ENCODE measurements around the gene SAMD10.
"Not testable (repeated sequence)": the region's sequence is repeated elsewhere in the genome, so short reads cannot be mapped to it uniquely, and the experiment has no call there.

SAMD10 gene

DNA sequence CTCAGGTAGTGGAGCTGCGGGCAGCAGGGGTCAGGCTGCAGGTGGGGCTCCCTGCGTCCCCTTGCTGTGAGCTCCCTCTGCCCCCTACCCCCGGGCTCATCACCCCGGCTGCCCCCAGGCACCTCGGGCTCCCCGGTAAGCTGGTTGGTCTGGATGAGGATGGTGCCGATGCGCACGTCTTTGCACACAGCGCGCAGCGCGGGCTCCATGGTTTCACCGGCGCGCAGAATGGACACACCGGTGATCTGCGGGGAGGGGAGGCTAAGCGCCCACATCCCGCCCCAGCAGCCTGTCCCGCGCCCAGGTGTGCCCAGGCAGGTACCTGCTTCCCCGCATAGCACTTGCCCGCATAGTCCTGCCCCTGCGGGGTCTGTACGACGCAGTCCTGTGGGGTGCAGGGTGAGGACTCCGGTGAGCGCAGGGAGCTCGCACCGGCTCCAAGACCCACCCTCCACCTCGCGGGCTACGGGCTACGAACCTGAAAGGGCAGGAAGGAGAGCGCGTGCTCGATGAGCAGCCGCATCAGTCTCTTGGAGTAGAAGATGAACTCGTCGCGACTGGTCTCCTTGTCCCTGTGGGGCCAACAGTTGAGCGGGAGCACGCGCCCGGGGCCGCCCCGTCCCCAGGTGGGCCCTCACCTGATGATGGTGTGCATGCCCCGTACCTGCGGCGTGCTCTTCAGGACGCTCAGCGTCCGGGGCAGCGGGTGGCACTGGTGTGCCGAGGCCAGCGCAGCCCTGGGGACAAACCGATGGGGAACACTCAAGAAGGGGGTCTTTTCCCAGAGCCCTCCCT, 38.8 kb downstream of the SAMD10 start:
- DNase-seq (ENCODE audit: low spot score) = no peak

DNA sequence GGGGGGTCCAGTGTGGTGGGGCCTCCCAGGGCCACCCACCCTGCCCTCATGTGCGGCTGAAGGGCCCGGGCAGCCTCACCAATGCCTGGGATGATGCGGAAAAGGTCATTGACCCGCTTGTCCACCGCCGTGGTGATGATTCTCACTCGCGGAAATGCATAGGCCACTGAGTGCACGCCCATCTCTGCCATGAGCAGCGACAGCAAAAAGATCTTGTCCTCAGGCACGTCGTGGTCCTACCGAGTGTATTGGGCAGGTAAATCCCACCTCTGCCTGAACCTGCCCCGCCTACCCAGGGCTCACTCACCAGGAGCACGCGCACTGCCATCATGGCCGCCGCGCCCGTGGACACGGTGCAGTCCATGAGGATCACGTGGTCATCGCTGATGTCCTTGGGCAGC, 39.4 kb downstream of the SAMD10 start:
- DNase-seq (ENCODE audit: low spot score) = no peak

DNA sequence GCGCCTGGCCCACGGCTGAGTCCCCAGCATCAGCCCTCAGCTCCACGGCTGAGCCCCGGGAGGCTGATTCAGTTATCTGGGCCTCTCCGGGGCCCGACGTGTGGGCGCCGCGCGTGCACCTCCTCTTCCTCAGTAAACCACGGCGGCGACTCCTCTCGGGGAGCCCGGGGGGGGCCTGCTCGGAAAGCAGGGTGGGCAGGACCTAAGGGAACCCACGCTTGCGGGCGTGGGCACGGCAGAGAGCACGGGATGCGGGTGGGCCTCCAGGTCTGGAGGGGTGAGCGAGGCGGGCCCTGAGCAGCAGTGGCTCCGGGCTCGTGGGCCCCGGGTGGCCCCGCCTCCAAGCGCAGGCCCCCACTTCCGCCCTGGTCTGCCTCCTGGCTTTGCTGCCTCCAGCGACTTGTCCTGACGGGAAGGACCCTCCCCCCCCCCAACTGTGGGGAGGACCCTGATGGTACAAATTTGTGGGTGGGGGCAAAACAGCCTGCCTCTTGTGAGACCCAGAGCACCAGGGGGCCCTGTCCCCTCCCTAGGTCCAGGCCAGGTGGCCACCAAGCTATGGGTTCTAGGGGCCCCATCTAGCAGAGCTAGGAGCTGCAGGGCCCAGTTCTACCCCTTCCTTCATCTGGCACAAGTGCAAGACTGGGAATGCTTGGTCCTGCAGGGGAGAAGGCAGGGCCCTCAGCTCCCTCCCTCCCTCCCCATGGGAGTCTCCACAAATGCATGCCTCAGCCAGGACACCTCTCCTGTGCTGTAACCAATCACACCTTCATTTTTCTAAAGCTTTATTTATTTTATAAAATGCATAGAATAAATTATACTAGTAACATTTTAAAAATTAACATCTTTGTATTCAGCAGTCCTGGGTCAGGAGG, 40.1 kb downstream of the SAMD10 start:
- no peak for DNase-seq (ENCODE audit: low spot score)

DNA sequence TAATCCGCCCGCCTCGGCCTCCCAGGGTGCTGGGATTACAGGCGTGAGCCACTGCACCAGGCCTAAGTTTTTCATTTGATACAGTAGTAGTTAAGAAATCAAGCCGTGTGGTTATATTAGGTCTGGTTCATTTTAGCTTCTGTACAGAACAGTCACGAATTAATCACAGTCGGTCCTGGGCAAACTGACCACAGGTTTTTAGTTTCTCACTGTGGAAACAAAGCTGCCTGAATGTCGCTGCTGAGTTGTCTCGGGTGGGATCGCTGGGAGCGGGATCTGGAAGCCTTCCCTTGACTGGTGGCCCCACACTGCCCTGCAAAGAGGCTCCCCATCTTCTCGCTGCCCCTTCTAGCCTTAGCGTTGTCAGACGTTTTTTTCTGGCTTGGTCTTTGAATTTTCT, 41.8 kb downstream of the SAMD10 start:
- no peak for DNase-seq (ENCODE audit: low spot score)

DNA sequence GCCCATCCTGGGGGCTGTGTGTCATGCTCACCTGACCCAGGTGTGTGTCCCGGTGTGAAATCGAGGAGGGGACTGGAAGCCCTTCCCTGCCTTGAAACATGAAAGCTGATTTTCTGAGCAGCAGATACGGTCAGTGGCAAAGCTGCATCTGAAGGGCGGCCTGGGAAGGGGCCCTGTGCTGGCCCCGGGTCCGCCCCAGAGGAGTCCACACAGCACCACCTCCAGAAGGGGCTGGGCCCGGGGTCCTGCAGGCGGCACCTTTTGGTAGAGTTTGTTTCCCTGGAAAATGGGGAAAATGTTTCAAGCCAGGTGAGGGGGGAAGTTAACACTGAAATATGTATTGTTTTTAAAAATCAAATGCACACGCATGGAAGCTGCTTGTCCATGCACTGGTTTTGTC, 44.0 kb downstream of the SAMD10 start:
- no peak for DNase-seq (ENCODE audit: low spot score)

DNA sequence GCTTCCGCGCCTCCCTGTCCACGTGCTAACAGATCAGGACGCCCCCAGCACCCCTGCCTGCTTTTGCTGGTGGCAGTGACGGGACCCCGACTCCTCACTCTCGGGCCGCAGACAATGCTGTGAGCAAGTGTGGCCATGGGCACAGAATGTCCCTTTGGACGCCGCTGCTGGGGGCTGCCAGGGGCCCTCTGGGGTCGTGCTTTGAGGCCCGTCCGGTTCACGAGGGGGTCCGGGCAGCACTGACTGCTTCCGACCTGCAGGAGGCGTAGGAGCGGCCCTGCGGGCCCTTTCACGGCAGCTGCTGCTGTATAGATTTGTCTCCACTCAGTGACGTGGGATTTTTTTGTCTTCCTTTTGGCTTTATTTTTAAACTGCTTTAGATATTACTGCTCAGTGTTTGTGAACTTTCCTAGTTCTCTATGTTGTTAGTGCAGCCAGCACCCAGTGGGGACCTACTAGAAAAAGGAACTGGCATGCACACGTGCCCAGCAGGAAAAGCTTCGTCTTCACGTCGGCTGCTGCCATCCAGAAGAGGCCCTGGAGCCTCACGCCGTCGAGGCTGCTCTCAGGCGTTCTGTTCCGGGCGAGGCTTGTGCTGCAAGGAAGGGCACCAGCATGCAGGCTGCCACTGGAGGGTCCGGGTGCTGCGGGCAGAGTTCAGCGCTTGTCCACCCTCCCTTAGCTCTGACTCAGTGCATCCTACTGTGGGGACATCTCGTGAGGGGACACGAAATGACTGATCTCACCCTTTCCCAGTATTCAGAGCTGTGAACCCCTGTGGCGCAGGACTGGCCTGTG, 45.0 kb downstream of the SAMD10 start:
- DNase-seq (ENCODE audit: low spot score) = no peak

DNA sequence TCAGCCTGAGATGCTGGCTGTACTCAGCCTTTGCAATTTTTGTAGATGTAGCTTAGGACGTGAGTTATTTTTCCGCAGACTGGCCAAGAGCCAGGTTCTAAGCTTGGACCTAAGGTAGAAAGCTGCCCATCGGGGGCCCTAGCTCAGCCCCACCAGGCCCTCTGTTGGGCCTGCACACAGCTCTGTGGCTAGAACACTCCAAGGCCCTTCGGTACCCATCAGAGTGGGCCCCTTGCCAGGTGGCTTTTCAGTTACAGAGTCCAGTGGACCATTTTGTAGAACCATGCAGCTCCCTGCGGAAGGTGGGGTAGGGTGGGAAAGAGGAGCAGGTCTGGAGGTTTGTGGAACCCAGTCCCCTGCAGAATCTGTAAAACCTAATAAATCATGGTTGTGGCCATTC, 45.8 kb downstream of the SAMD10 start:
- no peak for DNase-seq (ENCODE audit: low spot score)

DNA sequence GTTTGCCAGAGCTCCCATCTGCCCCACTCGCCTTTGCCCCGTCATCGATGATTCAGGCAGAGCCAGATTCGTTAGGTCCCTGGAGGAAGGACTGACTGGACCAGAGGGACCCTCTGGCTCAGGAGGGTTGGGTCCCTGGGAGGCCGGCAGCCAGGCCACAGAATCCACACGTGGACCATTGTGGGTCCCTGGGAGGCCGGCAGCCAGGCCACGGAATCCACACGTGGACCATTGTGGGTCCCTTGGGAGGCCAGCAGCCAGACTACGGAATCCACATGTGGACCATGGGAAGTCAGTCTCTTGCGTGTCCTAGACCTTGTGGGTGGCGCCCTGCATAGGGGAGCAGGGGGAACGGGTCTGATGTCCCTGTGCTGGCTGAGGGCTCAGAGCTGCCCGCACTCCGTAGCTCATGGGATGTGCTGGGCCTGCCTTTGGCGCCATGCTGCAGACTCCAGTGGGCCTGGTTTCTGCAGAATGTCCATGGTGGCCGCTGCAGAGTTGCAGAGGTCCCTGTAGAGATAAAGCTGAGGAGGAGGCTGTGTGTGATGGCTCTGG, 46.8 kb downstream of the SAMD10 start:
- DNase-seq (ENCODE audit: low spot score) = no peak

DNA sequence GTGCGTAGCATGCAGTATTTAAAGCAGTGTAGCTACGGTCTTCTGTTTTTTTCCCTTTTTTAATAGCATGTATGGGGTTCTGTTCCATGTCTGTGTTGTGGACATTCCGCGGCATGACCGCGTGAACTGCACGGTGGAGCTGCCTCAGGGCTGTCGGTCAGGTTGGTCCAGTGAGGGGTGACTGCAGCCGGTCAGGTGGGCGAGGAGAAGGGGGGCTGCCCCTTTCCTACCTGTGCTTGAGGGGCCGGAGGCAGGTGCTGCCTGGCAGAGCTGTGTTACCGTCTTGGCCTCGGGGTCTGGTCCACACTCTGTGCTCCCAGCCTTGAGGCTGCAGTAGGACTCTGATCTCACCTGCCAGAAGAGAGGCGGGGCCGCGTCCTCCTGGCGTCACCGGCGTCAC, 47.7 kb downstream of the SAMD10 start:
- DNase-seq (ENCODE audit: low spot score) = no peak

DNA sequence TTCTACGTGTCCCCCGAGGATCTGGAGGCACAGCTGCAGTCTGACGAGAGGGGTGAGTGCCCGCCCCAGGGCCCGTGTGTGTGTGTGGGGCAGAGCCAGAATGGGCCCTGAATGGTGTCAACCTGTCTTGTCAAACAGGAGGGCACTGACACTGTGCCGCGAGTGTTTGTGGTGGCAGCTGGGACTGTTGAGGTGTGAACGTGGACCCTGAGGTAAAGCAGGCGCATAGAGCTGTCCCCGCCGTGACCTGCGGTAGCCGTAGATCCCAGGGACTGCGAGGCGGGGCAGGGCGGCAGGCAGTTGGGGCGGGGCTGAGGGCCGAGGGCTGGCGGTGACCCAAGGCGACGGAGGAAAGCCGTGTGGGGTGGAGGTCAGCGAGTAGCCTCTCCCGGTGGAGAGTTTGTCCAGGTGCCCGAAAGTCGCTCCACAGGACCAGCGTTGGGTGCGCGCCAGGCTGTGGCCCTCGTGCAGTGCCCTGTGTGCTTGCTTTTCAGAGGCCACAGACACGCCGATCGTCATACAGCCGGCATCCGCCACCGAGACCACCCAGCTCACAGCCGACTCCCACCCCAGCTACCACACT, 48.4 kb downstream of the SAMD10 start:
- DNase-seq (ENCODE audit: low spot score) = no peak

DNA sequence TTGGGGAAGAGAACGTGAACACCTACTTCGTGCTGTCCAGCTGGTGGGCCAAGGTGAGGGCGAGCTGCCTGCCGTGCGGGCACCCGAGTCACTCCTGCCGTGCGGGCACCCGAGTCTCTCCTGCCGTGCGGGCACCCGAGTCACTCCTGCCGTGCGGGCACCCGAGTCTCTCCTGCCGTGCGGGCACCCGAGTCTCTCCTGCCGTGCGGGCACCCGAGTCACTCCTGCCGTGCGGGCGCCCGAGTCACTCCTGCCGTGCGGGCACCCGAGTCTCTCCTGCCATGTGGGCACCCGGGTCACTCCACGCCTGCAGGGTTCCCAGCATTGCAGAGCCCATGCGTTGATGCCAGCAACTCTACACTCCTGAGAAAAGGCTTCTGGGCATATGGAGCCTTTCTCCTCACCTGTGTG, 50.0 kb downstream of the SAMD10 start:
- DNase-seq (ENCODE audit: low spot score) = not testable (repeated sequence)

DNA sequence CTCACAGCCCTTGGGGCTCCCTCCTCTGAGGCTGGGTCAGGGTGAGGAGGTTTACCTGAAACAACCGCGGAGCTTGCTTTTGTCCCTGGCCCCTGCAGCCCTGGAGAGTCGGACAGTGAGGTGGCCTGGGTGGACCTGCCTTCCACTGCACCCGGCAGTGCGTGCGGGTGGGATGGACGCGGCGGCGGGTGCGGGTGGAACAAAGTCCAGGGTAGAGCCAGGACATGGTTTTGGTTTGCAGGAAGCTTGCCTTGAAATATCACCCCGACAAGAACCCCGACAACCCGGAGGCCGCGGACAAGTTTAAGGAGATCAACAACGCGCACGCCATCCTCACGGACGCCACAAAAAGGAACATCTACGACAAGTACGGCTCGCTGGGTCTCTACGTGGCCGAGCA, 50.4 kb downstream of the SAMD10 start:
- no peak for DNase-seq (ENCODE audit: low spot score)

DNA sequence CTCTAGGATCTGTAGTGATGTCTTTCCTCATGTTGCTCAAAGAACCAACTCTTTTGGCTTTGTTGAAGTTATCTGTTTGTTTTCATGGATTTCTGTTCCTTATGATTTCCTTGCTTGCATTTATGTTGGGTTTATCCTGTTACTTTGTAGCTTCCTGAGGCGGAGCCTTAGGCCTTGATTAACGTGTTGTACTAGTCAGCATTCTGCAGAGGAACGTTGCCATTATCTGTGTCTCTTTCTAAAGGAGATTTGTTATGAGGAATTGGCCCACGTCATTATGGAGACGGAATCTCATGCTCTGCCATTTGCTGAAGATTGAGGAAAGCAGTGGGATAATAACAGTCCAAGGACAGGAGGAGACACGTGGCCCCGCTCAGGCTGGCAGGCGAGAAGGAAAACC, 53.1 kb downstream of the SAMD10 start:
- no peak for DNase-seq (ENCODE audit: low spot score)

DNA sequence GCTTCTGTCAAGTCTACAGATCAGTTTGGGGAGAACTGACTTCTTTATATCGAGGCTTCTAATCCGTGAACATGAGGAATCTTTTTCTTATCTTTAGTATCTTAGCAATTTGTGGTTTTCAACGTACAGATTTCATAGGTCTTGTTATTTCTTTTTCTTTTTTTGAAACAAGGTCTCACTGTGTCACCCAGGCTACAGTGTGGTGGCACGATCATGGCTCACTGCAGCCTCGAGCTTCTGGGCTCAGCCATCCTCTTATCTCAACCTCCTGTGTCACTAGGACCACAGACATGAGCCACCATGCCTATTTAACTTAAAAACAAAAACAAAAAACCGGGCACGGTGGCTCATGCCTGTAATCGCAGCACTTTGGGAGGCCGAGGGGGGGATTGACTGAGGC, 55.2 kb downstream of the SAMD10 start:
- no peak for DNase-seq (ENCODE audit: low spot score)

All from pons (tissue), 1 donor.